ENCODE data around the gene CRADD.

GRCh38 chr12:93745286-93745685, 68.1 kb downstream of the CRADD start:
- TF ChIP-seq CTCF (IDR thresholded peaks at IDR 0.05) (no peak), POLR2A (IDR thresholded peaks at IDR 0.05) (no peak)

Measured in body of pancreas (tissue), 4 donors.